ENCODE data around the gene MYOM3. TPM values are rescaled to one million over a fixed set of nuclear protein-coding genes. Genes with fewer than 3 reads are reported as not detected.

Gene MYOM3
- polyA plus RNA-seq, 2 of the 4 experiments (the other 2 are of a cell fraction), result 2.6 to 8.5 TPM

DNA sequence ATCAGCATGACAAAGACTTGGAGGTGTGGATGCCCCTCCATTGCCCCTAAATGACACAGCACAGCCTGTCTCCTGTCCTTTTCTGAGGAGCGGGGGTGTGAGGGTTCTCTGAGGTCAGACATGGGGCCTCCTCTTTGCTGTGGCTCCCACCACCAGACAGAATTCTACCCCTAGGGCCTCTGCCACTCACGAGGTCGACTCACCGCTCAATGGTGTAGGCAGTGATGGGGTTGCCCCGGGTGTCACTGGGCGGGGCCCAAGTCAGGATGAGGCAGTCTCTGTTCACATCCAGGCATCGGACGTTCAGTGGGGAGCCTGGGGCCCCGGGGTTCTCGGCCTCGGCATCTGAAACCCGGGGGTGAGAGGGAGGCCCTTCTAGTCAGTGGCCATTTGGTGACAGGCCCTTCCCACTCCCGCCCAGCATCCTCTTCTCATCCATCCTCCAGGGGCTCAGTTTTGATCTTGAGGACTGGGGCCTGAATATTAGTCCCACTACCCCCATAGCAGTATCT is 19.9 kb downstream of the MYOM3 start:
- no peak overlapping the region for H3K27ac ChIP-seq
- FAIRE-seq, result no peak
- DNase-seq (ENCODE audit: low read depth in 1 of 2, low spot score in 1 of 2), result no peak
- no peaks in the 10 kb centered on the region for H3K4me1 ChIP-seq
- no peak for ATAC-seq
- H3K9me3 ChIP-seq, result no peaks in the 10 kb centered on the region
- H3K4me3 ChIP-seq, result no peak overlapping the region
- TF ChIP-seq RNF2 (IDR thresholded peaks at IDR 0.05; ENCODE audit: borderline replicate concordance, low read depth), result no peak
- no peak for TF ChIP-seq HEYL (CRISPR knock-in tag; IDR thresholded peaks at IDR 0.05)
- no peak for TF ChIP-seq PHF8 (IDR thresholded peaks at IDR 0.05; ENCODE audit: borderline replicate concordance, low read depth)
- no peak for TF ChIP-seq RAD21 (conservative IDR thresholded peaks at IDR 0.05 in 1 of 2, IDR thresholded peaks at IDR 0.05 in 1 of 2)
- no peak for TF ChIP-seq EHF (CRISPR knock-in tag; IDR thresholded peaks at IDR 0.05)
- 86% methylated on average over 6 of the region's 13 CpGs for WGBS (ENCODE audit: missing lambda C conversion rate)
- ChIA-PET POLR2A (no interaction called here), CTCF (no interaction called here)
- no peak overlapping the region for H3K4me2 ChIP-seq

- ChIA-PET POLR2A (no interaction called here), CTCF (interaction anchor here (0.5 to 1.6 kb wide), 5 partner anchors 12 to 1992 kb away, joined by 3 to 5 read pairs (median 4); partner anchors contain the start of gene NIPAL3)
- 85% methylated on average over 5 of the region's 11 CpGs for WGBS (ENCODE audit: missing lambda C conversion rate)
- DNase-seq (ENCODE audit: low read depth in 1 of 2, low spot score in 1 of 2) (no peak), FAIRE-seq (no peak), ATAC-seq (no peak)
- no peak overlapping the region for H3K27ac ChIP-seq
- no peak overlapping the region for H3K4me2 ChIP-seq
- H3K4me3 ChIP-seq, result no peak overlapping the region
- no peaks in the 10 kb centered on the region for H3K9me3 ChIP-seq
- TF ChIP-seq ATOH8 (CRISPR knock-in tag; IDR thresholded peaks at IDR 0.05; ENCODE audit: low read depth), result no peak
- TF ChIP-seq MAFK (IDR thresholded peaks at IDR 0.05; ENCODE audit: partially characterized antibody), result no peak
- TF ChIP-seq CHD2 (IDR thresholded peaks at IDR 0.05; ENCODE audit: low read length, partially characterized antibody), result no peak
- TF ChIP-seq EP300 (IDR thresholded peaks at IDR 0.05), result no peak
- TF ChIP-seq, protein P1, sequence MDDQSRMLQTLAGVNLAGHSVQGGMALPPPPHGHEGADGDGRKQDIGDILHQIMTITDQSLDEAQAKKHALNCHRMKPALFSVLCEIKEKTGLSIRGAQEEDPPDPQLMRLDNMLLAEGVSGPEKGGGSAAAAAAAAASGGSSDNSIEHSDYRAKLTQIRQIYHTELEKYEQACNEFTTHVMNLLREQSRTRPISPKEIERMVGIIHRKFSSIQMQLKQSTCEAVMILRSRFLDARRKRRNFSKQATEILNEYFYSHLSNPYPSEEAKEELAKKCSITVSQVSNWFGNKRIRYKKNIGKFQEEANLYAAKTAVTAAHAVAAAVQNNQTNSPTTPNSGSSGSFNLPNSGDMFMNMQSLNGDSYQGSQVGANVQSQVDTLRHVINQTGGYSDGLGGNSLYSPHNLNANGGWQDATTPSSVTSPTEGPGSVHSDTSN (IDR thresholded peaks at IDR 0.05), result no peak
- no peak for TF ChIP-seq FOXS1 (CRISPR knock-in tag; IDR thresholded peaks at IDR 0.05)
- TF ChIP-seq FOSL2 (IDR thresholded peaks at IDR 0.05), result no peak
- TF ChIP-seq FOSL2 (CRISPR knock-in tag; IDR thresholded peaks at IDR 0.05), result no peak
- TF ChIP-seq ZSCAN20 (CRISPR knock-in tag; IDR thresholded peaks at IDR 0.05), result no peak
- no peaks in the 10 kb centered on the region for H3K4me1 ChIP-seq
These were observed 21.2 kb downstream of the MYOM3 start for GRCh38 chr1:24090736-24091135.

DNA sequence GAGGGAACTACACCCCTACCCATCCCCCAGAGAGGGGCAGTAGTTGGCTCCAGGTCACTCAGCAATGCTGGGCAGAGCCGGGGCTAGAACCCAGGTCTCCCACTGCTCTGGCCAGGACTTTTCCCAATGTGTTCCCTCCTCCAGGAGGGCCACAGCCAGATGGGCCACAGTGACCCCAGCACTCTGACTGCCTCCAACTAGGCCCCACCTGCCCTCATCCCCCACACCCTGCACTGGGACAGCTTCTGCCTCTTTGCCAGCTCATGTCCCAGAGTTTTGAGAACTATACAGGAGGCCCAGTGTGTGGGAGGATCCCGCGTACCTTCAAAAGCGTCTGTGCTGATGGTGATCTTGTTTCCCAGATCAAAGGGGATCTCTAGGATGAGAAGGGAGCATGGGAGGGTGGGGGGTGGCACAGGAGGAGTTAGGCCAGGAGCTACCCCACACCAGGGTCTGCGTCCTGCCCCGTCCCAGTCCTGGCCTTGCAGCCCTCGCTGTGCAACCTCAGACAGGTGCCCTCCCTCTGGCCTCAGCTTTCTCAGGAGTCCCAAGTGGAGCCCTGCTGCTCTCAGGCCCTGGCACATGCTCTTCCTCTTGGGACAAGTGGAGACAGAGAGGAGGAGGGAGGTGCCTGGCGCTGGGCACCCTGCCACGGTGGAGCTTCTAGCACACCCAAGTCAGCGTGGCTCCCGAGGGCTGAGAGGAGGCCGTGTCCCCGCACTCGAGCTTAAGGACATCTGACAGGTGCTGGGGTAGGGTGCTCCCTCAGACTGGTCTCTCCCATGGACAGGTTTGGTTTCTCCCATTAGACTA is 22.0 kb downstream of the MYOM3 start:
- Histone ChIP-seq H3K4me2 (no peak overlapping the region), H3K4me3 (no peak overlapping the region), H3K27ac (no peak overlapping the region), H3K9me3 (no peaks in the 10 kb centered on the region), H3K4me1 (no peaks in the 10 kb centered on the region)
- no peak for ATAC-seq
- ChIA-PET POLR2A (no interaction called here), CTCF (interaction anchor here (1.1 to 1.6 kb wide), 5 partner anchors 13 to 325 kb away, joined by 3 to 5 read pairs (median 4); partner anchors contain the start of gene NIPAL3)
- no peak for DNase-seq (ENCODE audit: low read depth in 1 of 2, low spot score in 1 of 2)
- TF ChIP-seq MAZ (IDR thresholded peaks at IDR 0.05; ENCODE audit: borderline replicate concordance, low read depth, low read length) (no peak), ZC3H11A (IDR thresholded peaks at IDR 0.05) (no peak), GATA3 (IDR thresholded peaks at IDR 0.05; ENCODE audit: borderline replicate concordance) (no peak)
- 86% methylated on average over 8 of the region's 14 CpGs for WGBS (ENCODE audit: missing lambda C conversion rate)
- no peak for FAIRE-seq

All from A549 (cell line).